Cardiac muscle cell (in vitro differentiated cells and primary cell): ENCODE results near the gene NLRC3. TPM values are rescaled to one million over a fixed set of nuclear protein-coding genes. Genes with fewer than 3 reads are reported as not detected.

ENCODE experiments used
- DNase-seq, 2 donors: peaks; one replicate each; pipeline versions ENCODE4 v3.0.0 to v3.0.0-alpha.2; 2010 to 2017; ENCODE audit warnings: low read depth in 1 of 2, low spot score in 1 of 2
- H3K27ac ChIP-seq: fragments of 200-600 bp; sonication (generic); 2 replicates; pipeline ENCODE4 v1.5.1; 2016
- H3K27me3 ChIP-seq: fragments of 200-600 bp; sonication (generic); 2 replicates; pipeline ENCODE4 v1.6.0; 2016; ENCODE audit warnings: control low read depth
- H3K36me3 ChIP-seq: fragments of 200-600 bp; sonication (generic); 2 replicates; pipeline ENCODE4 v1.5.1; 2016; ENCODE audit warnings: control low read depth
- H3K4me1 ChIP-seq: fragments of 200-600 bp; sonication (generic); 2 replicates; pipeline ENCODE4 v1.8.1; 2017; ENCODE audit warnings: low read depth, mild to moderate bottlenecking, mixed run types
- H3K4me3 ChIP-seq: fragments of 200-600 bp; sonication (generic); 2 replicates; pipeline ENCODE4 v1.5.1; 2016; ENCODE audit warnings: mild to moderate bottlenecking
- H3K9me3 ChIP-seq: fragments of 200-600 bp; sonication (generic); 2 replicates; pipeline ENCODE4 v1.5.1; 2017; ENCODE audit warnings: low read depth, mild to moderate bottlenecking, control low read depth
- polyA plus RNA-seq: library from polyadenylated mRNA; unstranded; fragments of >200 nt; fragmentation: Nextera tagmentation; extraction: Ambion mirVana; gene quantifications from 2 replicates; pipeline ENCODE4 v1.2.1, GENCODE V29; 2016
- total RNA-seq: library from RNA; depleted of rRNA; stranded (reverse); fragments of >200 nt; gene quantifications from 2 replicates; pipeline ENCODE4 v1.2.3, GENCODE V29; 2016
- TF ChIP-seq, protein P1 (sequence below): IDR thresholded peaks from 2 replicates; pipeline ENCODE4 v1.5.1; 2012; ENCODE audit warnings: low read depth, mild to moderate bottlenecking, low read length

NLRC3 gene
- total and polyA plus RNA-seq, 2 experiments from 2014 or later = 0.09 to 0.61 TPM

DNA sequence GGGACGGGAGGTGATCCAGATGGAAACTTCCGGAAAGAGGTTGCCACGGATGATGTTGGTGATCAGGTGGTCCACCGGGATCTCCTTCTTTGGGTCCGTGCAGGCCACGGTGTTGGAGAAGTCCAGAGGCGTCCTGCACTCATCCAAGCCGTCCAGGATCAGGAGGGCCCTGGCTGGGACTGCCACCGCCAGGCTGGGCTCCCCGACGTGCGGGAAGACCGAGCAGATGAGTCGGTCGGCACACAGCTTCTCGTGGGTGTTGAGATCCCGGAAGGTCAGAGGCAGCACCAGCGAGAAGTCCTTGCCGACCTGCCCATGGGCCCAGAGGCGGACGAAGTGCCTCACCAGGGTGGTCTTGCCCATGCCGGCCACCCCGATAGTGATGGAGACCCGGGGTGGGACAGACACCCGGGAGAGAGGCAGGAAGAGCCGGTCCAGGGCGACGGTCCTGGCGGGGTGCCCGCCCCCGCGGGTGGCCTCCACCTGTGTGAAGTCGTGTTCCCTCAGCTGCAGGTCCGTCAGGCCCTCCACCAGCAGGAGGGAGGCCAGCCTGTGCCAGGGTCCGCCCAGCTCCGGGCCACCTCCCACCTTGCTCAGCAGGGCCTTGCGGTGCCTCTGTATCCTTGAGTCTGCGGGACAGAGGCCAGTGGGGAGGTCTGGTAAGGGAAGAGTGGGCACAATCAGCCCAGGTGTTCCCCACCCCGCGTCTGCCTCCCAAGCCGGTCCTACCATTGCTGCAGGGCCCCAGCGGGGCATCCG lies 12.9 kb downstream of the NLRC3 start:
- TF ChIP-seq, protein P1, sequence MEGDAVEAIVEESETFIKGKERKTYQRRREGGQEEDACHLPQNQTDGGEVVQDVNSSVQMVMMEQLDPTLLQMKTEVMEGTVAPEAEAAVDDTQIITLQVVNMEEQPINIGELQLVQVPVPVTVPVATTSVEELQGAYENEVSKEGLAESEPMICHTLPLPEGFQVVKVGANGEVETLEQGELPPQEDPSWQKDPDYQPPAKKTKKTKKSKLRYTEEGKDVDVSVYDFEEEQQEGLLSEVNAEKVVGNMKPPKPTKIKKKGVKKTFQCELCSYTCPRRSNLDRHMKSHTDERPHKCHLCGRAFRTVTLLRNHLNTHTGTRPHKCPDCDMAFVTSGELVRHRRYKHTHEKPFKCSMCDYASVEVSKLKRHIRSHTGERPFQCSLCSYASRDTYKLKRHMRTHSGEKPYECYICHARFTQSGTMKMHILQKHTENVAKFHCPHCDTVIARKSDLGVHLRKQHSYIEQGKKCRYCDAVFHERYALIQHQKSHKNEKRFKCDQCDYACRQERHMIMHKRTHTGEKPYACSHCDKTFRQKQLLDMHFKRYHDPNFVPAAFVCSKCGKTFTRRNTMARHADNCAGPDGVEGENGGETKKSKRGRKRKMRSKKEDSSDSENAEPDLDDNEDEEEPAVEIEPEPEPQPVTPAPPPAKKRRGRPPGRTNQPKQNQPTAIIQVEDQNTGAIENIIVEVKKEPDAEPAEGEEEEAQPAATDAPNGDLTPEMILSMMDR = no peak
- Histone ChIP-seq H3K4me1 (no peaks in the 10 kb centered on the region), H3K9me3 (no peaks in the 10 kb centered on the region), H3K27me3 (no peaks in the 10 kb centered on the region), H3K36me3 (no peaks in the 10 kb centered on the region), H3K27ac (no peak overlapping the region), H3K4me3 (no peak overlapping the region)
- DNase-seq = no peak

DNA sequence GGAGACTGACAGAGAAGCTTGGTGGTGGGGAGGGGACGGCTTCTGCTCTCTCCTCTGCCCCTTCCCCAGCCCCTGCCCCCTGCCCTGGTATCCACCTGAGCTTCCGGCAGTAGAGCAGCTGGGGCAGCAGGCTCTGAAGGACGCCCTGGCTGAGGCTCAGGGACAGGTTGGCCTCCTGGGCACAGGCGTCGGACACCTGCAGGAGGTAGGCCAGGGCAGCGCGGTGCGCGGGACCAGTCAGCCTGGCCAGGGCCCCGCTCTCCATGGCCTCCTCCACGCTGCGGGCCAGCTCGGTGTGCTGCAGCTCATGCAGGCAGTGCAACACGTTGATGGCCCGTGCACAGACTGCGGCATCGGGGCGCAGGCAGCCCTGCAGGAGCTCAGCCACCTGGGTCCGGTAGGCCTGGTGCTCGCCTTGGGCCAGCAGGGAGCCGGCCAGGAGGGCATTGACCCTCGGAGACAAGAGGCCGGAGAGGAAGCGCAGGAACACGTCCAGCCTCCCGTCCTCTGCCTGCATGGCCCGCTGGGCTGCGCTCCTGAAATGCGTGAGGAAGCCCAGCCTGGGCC lies 14.2 kb downstream of the NLRC3 start:
- Histone ChIP-seq H3K27me3 (no peaks in the 10 kb centered on the region), H3K4me1 (no peaks in the 10 kb centered on the region), H3K27ac (no peak overlapping the region), H3K4me3 (no peak overlapping the region), H3K9me3 (no peaks in the 10 kb centered on the region), H3K36me3 (no peaks in the 10 kb centered on the region)
- no peak for DNase-seq
- TF ChIP-seq, protein P1 = no peak

DNA sequence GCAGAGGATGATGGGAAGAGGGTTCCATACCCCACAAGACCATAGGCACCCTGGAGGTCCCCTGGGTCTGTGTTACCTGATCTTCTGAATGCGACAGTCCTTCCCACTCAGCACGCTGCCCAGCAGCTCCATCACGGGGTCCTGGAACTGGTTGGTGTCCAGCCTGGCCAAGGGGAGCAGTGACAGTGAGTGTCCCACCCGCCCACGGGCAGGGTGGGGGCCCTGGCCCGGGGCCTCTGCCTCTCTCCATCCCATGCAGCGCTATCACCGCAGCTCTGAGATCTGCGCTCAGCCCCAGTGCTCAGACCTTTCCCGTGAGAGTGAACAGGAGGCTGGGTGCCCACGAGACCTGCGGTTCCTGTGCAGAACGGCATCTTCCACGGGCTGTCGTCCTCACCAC lies 15.6 kb downstream of the NLRC3 start:
- Histone ChIP-seq H3K27me3 (no peaks in the 10 kb centered on the region), H3K9me3 (no peaks in the 10 kb centered on the region), H3K27ac (no peak overlapping the region), H3K4me1 (no peaks in the 10 kb centered on the region), H3K4me3 (no peak overlapping the region), H3K36me3 (no peaks in the 10 kb centered on the region)
- no peak for DNase-seq
- TF ChIP-seq, protein P1 = no peak

DNA sequence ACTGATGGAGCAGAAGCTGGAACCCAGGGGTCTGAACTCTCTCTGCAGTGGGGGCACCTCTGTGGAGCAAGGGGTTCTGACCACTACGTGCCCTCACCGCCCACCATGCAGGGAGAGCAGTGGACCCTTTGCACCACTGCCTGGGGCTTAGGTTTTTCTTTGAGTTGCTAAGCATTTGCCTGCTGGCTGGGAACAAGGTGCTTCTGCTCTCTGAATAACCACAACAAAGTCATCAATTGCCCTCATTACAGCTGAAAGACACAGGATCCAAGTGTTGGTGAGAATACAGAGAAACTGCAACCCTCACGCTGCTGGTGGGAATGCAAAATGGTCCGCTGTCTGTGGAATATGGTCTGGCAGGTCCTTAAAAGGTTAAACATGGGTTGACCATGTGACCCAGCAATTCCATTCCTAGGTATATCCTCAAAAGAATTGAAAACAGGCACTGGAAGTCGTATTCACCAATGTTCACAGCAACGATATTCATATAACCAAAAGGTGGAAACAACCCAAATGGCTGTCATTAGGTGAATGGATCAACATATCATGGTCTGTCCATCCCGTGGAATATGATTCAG lies 22.8 kb downstream of the NLRC3 start:
- Histone ChIP-seq H3K4me3 (no peak overlapping the region), H3K36me3 (no peaks in the 10 kb centered on the region), H3K27ac (no peak overlapping the region), H3K9me3 (no peaks in the 10 kb centered on the region), H3K4me1 (peaks cover 4% of the 10 kb centered on the region), H3K27me3 (no peaks in the 10 kb centered on the region)
- TF ChIP-seq, protein P1 = no peak
- DNase-seq = no peak

DNA sequence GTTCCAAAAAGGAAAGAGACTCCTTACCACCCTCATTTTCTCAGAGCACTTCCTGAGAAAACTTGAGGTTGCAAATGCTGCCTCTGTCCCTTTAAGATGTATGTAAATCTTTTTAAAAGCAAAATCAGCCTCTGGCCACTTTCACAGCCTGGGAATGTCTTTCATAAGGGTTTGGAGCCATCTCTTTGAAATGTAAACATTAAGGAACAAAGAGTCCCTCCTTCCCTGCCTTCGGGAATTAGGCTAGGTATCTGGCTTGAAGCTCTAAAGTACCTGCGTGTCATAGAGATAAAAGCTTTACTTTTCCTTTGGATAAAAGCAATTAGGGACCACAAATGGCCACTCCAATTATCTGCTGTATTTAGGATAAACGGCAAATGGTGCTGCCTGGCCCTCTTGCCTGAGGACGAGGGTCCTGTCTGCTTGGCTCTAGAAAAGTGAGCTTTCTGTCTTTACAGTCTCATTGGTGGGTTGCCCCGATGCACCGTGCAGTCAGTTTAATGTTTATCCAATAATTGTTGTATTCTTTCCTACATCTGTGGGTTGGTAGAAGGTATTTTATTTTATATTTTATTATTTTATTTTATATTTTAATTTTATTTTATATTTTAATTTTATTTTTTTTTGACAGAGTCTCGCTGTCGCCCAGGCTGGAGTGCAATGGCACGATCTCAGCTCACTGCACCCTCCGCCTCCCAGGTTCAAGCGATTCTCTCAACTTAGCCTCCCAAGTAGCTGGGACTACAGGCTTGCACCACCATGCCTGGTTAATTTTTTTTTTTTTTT lies 23.9 kb downstream of the NLRC3 start:
- H3K4me3 ChIP-seq = no peak overlapping the region
- H3K9me3 ChIP-seq = no peaks in the 10 kb centered on the region
- H3K27ac ChIP-seq = no peak overlapping the region
- H3K36me3 ChIP-seq = no peaks in the 10 kb centered on the region
- TF ChIP-seq, protein P1 = no peak
- no peak for DNase-seq
- H3K4me1 ChIP-seq = peaks cover 4% of the 10 kb centered on the region
- no peaks in the 10 kb centered on the region for H3K27me3 ChIP-seq
